Activated T-cell treated with anti-CD3 and anti-CD28 coated beads for 1 hour (primary cell): ENCODE data around the gene NINJ2.

Experiments used
- DNase-seq: peaks from one replicate; pipeline ENCODE4 v3.0.0-alpha.2; 2020; ENCODE audit warnings: low read depth

NINJ2 gene

DNA sequence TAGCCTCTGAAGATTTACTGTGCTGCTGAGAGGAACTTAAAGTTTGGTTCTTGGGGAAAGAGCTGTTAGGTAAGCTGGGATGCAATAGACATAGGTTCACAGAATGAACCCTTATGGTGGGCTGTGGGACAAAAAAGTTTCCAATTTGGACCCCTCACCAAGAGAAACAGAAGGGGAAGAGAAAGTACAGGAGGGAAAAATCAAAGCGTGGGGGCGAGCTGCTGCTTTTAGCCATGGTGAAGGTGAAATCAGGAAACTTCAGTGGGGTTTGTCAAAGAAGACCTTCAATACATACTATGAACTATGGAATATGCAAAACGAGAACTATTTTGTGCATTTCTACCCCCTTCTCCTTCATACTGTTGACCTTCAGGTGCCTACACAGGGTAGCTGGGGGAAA is 10.6 kb upstream of the NINJ2 start:
- no peak for DNase-seq

DNA sequence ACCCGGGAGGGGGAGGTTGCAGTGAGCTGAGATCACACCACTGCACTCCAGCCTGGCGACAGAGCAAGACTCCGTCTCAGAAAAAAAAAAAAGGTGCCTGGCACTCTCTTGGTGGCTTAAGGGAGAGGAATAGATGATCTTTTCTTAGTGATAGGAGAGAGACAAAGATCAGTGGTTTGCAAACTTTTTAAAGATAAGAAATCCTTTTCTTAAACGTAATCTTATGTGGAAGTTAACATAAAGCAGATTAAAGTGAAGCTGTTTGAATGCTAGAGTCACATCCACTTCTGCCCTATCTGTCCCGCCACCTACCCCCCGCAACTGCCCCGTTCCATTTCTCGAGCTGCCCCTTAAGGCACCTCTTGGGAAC is 6.3 kb upstream of the NINJ2 start:
- no peak for DNase-seq

DNA sequence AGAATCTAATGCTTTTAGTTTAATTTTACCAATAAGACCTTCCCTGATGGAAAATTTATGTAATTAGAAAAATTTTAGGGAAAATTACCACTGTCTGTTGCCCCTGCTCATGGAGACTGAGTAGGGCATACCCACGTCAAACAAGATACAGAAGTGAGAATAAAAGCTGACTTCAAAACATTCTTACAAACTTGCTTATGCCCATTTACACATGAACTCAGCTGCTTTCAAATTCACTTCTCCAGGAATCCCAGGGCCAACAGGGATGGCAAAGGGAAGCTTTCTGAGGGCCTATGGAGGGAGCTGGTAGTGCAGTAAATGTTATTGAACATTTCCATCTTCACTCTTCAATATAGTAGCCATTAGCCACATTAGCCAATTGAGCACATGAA is 4.8 kb upstream of the NINJ2 start:
- DNase-seq = no peak

DNA sequence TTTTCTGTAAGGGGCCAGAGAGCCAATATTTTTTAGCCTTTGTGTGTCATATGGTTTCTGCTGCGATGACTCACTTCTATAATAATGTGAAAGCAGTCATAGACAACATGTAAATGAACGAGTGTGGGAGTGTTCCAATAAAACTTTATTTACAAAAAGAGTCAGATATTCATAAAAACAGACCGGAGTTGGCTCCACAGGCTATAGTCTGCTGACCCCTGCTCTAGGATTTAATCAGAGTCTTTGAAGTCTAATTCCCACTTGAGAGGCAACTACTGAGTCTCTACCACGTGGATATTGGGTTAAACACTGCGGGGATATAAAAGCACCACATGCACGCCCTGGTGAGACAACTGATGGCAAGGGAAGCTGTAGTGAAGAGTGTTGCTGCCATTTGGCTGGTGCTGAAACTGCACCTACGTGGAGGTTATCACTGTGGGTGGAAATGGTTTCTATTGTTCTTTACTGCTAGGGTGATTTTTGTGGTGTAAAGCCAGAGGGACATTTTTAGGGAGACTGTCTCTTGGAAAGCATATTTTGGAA is 3.6 kb upstream of the NINJ2 start:
- no peak for DNase-seq

DNA sequence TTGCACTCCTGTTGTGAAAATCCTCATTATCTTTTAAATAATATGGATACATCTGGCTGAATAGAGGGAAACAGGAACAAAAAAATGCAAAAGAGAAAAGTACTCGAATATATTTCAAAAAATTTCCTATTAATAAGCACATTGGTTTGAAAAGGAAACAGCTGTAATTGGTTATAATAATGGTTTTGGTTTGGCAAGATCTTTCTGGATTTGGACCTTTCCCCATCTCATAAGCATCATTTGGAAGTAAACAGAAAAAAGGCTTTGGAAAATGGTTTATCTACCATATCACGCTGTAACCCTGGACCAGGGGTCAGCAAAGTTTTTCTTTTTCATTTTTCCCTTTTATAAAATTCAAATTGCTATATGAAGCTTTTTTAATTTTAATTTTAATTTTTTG is 2.8 kb upstream of the NINJ2 start:
- DNase-seq = no peak

DNA sequence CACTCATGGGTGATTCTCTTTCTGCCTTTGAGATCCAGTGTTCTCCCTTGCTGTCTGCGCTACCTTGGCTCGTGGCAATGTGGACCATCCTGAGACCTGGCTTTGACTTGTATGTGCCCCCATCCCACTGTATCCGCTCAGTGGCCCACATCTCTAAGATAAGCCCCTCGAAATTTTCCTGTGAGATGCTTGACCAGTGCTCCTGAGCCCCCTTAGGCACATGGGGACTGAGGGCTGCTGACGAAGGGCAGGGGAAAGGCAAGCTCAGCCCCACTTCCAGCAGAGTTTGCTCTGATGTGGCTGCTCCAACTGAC is 1.5 kb upstream of the NINJ2 start:
- no peak for DNase-seq

DNA sequence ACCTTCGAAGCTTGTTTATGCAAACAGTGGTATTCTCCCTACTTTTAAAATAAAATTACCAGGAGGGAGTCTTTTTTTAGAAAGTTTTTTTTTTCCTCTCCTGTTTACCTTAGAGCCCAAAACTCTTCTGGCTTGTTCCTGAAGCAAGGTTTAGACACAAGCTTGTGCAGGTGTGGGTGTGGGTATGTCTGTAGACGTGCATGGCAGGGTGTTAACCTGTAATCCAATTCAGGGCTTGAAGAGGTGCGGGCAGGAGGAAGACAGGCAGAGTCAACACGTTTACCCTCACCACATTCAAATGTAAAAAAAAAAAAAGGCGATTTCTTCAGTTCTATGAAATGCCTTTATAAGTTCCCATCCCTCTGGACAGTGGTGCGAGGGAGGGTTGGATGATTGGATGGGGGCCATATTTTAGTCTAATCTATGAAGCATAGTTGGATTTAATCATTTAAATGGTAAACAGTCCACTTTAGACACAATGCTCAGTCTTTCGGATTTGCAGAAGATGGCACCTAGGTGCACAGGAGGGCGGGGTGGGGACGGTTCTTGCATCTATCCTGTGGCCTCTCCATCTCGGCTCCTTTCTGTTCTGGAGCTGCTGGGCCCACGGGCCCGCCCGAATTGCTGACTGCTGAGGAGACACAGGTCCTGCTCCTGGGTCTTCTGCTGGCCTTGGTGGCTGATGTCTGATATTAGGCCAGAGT is 982 bp upstream of the NINJ2 start:
- no peak for DNase-seq

DNA sequence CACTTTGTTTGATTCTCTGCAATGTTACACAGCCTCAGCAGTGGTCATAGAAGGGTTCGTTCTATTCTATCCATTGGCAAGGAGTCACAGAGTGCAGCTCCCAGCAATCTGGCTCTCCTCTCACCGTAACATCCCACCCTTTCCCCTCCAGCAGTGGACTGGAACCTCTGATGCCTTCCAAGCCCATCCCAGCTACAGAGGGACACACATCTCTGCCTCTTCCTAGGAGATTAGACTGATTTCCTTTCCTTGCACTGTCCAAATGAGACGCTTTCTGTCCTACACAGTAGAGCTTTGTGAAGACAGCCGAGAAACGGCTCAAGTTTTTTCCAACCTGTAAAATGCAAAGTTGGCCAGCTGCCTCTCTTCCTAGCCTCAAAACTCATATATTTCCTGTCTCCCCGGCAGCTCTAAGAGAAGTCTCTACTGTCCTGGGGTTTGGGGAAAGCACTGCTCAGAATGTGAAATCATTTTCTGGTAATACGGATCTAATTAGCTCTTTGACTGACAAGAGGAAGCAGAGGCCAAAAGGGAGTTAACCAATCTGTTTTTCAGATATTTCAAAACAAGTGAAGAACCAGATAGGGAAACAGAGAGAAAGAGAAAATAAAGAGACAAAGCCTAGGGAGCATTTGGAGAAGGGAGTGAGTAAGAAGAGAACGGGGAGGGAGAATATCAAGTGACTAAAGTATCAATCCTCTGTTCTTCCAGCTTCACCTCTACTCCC is 516 bp downstream of the NINJ2 start:
- DNase-seq = no peak

DNA sequence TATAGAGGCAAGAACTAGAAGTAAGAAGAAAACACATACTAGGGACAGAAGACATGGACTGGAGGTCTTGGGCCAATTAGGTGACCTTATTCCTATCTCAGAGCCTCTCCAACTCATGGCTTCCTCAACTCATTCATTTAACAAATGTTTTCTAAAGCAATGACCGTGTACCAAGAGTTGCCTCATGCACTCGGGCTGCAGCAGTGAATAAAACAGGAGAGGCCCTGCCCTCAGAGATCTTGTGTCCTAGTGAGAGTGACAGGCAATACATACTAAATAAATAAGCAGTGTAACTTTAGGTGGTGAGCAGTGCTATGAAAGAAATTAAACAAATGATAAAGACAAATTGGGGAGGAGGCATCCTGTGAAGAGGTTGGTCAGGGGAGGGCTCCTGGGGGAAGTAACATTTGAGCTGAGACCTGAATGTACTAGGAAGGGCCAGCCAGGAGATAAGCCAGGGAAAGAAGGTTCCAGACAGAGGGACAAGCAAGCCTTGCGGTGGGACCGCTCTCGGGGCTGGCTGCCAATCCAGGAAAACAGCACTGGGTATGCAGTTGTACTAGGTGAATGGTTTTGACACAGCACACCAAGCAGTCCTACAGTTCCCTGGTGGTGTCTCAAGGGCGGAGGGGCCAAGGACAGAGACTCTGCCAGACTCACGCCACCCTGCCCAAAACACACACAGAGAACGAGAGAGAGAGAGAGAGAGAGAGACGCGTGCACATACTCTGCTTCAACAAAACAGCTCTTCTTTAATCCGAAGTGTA is 1.3 kb downstream of the NINJ2 start:
- no peak for DNase-seq

DNA sequence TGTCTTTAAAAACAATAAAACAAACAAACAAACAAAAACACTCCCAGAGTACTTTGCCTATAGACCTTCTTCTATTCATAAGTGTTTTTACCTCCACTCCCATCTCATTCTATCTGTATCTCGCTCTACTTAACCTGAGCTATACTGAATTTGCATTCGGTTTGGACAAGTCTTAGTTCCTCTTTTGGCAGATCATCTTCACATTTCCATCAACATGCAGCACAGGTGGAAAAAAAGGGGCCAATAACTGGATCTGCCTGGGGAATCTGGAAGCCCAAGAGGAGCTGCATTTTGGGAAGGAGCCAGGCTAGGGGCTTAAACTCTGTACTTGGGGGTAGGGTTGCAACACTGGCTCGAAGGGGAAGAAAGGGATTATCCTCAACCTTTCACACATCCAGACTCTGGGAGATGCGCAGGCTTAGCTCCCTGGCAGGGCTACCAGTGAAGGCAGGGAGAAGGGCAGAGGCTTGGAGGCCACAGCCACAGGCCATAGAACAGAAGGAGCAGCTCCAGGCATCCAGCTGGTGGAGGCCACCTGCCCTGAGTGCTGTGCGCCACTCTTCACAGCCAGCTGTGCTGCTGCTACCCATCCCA is 4.1 kb downstream of the NINJ2 start:
- no peak for DNase-seq

DNA sequence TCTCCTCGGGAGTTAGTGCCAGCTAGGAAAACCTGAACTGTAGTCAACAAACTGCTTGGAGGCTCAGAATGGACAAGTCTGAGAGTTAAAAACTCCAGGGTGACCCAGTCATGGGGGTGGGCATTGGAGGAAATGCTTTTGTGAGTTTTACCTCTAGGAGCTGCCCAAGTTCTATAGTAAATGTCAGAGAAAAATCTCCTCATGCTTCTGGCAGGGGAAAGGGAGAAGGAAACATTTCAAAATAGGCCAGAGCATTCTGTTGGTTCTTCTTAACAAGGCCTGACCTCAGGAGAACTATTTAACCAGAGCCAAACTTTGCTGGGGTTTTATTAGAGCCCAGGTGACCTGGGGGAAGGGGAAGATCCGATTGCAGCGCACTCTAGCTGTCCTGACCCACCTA is 12.3 kb downstream of the NINJ2 start:
- DNase-seq = no peak

DNA sequence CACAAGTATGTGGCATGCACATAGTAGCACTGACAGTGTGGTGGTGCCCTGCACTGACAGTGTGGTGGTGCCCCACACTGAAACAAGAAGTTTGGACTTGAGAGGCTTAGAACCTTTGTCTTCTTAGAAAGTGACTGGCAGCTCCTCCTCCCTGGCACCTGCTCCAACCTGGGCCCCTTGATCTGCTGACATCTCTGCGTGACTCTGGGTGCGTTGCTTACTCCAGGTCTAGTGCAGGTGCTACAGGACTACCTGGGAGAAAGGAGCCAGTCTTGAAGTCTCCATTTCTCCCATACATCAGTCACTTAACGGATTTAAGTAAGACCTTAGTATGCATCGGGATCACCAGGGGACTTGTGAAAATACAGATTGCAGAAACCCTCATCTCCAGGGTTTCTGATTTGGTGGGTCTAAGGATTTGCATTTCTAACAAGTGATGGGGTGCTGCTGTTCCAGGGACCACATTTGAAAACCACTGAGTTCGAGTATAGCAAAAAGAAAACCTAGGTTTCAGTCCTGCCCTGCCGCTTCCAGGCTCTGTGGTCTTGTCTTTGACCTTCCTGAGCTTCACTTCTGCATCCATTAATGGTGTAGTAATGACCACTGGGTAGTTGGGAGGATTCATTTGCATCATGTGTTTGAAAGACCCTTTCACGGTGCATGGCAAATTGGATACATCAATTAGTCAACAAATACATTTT is 15.7 kb downstream of the NINJ2 start:
- DNase-seq = no peak

DNA sequence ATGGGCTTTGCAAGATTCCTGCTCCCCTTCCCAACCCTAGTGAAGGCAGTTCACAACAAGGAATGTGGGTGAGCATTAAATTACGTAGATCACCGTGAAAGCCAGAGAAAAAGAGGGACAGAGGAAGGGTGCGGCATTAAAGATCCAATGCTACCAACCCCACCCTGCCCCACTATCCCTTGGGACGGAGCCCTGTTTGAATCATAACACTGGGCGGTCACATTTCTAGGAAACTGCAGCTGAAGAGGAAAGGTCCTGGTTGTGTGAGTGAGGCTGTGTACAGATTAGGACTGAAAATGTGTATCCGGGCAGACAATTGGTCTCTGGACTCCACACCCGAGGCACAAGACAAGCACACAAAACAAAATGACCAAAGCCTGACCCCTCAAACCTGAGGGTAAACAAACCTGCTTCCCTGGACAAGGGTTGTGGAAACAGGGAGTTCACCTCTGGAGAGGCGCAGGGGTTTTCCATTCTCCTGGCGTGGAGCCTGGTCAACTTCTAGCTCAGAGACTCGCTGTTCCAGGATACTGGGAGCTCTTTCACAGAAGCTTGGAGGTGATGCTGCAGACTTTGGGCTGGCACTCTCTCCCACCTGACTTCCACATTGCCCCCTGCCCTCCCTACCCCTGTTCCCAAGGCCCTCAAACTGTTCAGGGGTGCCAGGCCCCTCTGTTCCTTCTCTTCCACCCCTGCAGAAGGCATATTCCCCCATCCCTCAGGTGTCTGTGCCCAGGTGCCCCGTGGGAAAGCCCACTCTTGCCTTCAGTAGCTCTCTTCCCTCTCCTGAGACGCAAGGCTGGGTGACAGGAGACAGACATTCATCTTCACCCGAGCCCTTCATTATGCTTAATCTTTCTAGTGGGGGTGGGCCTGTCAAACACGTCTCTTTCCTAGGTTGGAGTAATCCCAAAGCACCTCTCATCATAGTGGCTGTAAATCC is 16.5 kb downstream of the NINJ2 start:
- DNase-seq = no peak

DNA sequence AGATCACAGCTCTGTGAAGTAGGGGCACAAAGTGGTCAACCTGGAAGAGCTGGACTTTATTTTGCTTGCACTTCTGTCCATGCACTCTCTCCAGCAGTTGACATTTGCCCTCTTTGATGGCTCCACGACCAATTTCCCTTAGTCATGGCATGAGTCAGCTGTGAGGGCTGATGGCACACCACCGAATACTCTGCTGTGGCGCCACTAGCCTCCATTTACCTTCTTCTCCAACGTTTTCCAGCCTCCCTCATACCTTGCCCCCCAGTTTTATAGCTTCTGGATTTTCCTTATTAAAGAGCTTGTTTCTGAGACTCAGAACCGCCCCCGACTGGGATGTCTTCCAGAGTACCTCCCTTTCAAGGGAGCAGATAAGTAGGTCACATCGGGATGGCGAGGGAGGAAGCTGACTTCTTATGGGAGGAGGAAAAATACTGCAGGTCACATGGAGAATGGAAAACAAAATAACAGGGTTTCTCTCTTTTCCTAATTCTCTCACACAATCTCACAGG is 17.6 kb downstream of the NINJ2 start:
- no peak for DNase-seq

DNA sequence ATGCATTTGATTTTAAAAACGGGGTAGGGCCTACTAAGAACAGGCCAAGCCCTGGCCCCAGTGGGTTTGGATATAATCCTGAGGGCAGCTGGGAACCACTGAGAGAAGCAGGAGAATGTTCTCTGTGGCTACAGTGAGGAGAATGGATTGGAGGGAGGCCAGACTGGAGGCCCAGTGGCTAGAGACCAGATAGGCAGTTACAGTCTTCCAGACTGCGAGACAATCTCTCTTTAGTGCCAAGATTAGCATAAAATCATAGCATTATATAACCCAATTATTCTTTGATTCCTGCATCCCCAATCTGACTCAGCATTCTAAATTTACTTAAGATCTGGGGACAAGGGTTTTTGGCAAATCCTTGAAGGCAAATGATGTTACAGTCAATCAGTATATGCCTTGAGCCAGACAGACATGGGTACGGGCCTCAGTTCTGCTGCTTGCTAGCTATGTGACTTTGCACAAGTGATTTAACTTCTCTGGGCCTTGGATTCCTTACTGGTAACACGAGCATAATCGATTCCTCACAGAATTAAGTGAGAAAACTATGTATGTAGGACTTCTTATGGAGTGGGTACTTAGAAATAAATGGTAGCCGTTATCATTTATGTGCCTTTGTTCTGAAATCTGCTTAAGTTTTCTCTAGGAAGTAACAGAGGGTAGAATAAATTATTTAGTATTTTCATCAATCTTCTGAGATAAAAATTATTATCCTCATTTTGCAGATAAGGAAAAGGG is 18.3 kb downstream of the NINJ2 start:
- no peak for DNase-seq

DNA sequence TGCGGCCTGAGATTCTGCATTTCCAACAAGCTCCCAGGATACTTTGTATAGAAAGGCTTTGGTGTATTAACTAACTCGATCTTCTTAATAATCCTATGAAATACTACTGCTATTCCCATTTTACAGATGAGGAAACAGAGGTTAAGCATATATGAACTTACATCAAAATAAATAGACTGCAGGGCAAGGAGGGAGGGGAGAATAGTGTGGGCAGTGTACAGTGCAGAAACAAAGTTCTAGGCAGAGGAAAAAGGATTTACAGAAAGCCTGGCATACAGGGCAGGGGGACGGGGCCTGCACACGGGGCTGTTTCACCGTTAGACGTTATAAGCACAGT is 19.0 kb downstream of the NINJ2 start:
- DNase-seq = no peak

DNA sequence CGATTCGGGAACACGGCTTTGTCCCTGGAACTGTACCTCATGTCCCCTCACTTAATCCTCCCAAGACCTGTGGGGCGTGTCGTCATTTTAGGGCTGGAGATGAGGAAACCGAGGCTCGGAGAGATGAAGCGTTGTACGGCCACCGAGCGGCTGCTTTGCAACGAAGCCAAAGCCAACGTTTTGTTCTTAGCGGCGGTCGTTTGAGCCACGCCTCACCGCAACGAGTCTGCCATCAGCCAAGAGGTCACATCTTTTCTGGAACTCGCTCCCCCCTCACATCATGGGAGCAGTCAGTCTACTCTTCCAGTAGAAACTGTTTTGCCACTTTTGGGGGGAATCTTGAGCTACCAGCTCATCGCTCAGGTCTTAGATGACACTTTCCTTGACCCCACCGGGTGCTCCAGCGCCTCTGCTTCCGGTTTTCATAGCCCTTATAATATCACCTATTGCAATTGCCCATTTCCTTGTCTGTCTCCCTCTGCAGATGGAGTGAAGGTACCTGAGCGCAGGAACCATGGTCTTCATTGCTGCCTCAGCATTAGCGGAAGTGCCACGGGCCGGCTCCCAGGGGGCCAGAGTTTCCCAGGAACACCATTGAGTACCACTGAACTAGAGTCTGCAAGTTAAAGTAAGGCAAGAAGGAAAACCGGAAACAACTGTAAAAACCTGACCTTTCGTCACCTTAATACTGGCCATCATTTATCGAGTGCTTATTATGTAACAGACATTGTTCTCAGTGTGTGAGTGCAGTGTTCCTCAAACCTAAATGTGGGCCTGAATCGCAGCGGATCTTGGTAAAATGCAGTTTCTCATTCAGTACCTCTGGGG is 19.6 kb downstream of the NINJ2 start:
- DNase-seq = no peak

DNA sequence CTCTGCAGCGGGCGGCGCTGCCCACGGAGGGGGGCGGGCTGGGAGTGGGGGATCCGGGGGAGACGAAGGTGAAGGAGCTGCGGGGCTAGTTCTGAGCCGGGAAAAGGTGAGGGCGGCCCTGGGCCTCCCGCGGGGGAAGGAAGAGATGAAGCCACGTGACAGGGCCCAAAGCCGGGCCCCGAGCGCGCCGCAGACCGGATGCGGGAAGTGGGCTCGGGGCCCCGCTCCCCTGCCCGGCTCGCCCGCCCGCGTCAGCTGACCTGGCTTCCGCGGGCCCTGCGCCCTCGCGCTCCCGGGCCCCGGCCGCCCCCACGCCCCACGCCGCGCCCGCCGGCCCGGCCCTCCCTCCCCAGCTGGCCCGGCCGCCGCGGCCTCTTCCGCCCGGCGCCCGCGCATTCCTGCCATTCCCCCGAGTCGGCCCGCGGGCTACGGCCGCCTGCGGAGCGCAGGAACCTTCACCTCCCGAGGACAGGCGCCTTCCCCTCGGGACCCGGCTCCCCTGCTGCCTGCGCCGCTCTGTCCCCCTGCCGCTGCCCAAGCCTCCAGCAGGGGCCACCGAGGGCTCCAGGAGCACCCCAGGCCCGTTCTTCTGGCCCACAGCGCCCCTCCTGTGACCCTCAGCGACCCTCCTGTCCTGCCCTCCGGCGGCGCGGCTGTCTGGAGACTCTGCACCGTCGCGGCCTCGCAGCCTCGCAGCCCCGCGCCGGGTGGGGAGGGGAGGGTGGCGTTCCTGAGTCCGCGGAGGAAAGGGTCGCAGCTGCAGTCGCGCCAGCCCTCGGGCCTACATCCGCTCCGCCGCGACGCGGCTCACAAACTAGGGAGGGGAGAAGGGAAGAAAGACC is 20.4 kb downstream of the NINJ2 start:
- DNase-seq = peak; percentile 63
